GM12872 (cell line): ENCODE measurements around the gene CRTC1.

Experiments used
- CTCF ChIP-seq: IDR thresholded peaks from 3 replicates; pipeline ENCODE4 v1.5.1; 2011; ENCODE audit warnings: low read depth, mild to moderate bottlenecking, low read length, moderate library complexity; ENCODE audit not compliant: insufficient read depth

Gene CRTC1

GRCh38 chr19:18762125-18763023 lies 78.9 kb downstream of the CRTC1 start:
- TF ChIP-seq CTCF, result no peak

- no peak for TF ChIP-seq CTCF
Observed at GRCh38 chr19:18763674-18764590, 80.5 kb downstream of the CRTC1 start.

GRCh38 chr19:18764591-18765051 lies 81.1 kb downstream of the CRTC1 start:
- TF ChIP-seq CTCF, result no peak

GRCh38 chr19:18765224-18765623 lies 81.7 kb downstream of the CRTC1 start:
- TF ChIP-seq CTCF, result no peak

- TF ChIP-seq CTCF, result no peak
Observed at GRCh38 chr19:18768046-18768771, 84.7 kb downstream of the CRTC1 start.

- no peak for TF ChIP-seq CTCF
Observed at GRCh38 chr19:18768997-18769891, 85.8 kb downstream of the CRTC1 start.
